Measurements from ENCODE around the gene TGFBR2.

DNA sequence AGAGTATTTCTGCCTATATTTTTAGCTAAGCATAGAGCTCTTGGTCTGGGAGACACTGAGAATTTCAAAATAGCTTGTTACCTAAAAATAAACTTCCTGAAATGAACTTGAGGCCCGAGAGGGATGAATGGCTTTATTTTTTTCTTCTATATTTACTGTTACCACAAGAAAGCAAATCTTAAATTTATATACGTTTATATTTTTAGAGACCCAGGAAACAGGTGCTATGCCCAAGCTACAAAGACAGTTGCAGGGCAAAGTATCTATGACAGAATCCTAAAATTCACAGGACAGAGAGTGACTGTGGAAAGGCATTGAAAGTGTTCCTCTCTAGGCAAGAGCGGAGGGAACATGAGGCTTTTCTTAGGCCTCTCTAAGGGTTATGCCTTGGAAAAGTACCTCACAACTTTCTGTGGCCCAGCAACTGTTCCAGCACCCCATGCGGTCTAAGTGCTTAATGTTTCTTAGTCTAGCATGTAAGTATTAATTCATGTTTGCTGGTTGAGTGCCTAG lies 36.5 kb downstream of the TGFBR2 start:
- TF ChIP-seq, protein P1, sequence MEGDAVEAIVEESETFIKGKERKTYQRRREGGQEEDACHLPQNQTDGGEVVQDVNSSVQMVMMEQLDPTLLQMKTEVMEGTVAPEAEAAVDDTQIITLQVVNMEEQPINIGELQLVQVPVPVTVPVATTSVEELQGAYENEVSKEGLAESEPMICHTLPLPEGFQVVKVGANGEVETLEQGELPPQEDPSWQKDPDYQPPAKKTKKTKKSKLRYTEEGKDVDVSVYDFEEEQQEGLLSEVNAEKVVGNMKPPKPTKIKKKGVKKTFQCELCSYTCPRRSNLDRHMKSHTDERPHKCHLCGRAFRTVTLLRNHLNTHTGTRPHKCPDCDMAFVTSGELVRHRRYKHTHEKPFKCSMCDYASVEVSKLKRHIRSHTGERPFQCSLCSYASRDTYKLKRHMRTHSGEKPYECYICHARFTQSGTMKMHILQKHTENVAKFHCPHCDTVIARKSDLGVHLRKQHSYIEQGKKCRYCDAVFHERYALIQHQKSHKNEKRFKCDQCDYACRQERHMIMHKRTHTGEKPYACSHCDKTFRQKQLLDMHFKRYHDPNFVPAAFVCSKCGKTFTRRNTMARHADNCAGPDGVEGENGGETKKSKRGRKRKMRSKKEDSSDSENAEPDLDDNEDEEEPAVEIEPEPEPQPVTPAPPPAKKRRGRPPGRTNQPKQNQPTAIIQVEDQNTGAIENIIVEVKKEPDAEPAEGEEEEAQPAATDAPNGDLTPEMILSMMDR (conservative IDR thresholded peaks at IDR 0.05; ENCODE audit: low read length): no peak
- TF ChIP-seq EZH2phosphoT487 (IDR thresholded peaks at IDR 0.05; ENCODE audit: borderline replicate concordance): no peak
